ENCODE data around the gene SLC35E1.
"Not testable (repeated sequence)": the region's sequence is repeated elsewhere in the genome, so short reads cannot be mapped to it uniquely, and the experiment has no call there.

SLC35E1 gene

GRCh38 chr19:16562608-16563025 is 9.6 kb downstream of the SLC35E1 start:
- H3K4me3 ChIP-seq (ENCODE audit: low read depth, low read length): no peak overlapping the region
- TF ChIP-seq CTCF (IDR thresholded peaks at IDR 0.05; ENCODE audit: low read depth, low read length): no peak
- no peak for DNase-seq (ENCODE audit: low read depth, low spot score)
- in situ Hi-C loops (cut with HindIII; ENCODE audit: low sequenced_read_pairs): no loop called here

GRCh38 chr19:16561382-16561781 is 10.8 kb downstream of the SLC35E1 start:
- H3K4me3 ChIP-seq (ENCODE audit: low read depth, low read length): no peak overlapping the region
- TF ChIP-seq CTCF (IDR thresholded peaks at IDR 0.05; ENCODE audit: low read depth, low read length): no peak
- no peak for DNase-seq (ENCODE audit: low read depth, low spot score)
- in situ Hi-C loops (cut with HindIII; ENCODE audit: low sequenced_read_pairs): no loop called here

GRCh38 chr19:16559780-16560276 is 12.4 kb downstream of the SLC35E1 start:
- TF ChIP-seq CTCF (IDR thresholded peaks at IDR 0.05; ENCODE audit: low read depth, low read length): no peak
- no peak overlapping the region for H3K4me3 ChIP-seq (ENCODE audit: low read depth, low read length)
- peak; percentile 28 for DNase-seq (ENCODE audit: low read depth, low spot score)
- in situ Hi-C loops (cut with HindIII; ENCODE audit: low sequenced_read_pairs): no loop called here

- TF ChIP-seq CTCF (IDR thresholded peaks at IDR 0.05; ENCODE audit: low read depth, low read length): no peak
- in situ Hi-C loops (cut with HindIII; ENCODE audit: low sequenced_read_pairs): no loop called here
- H3K4me3 ChIP-seq (ENCODE audit: low read depth, low read length): no peak overlapping the region
- DNase-seq (ENCODE audit: low read depth, low spot score): no peak
Measured at GRCh38 chr19:16554776-16555175, 17.4 kb downstream of the SLC35E1 start.

GRCh38 chr19:16551902-16552301 is 20.3 kb downstream of the SLC35E1 start:
- in situ Hi-C loops (cut with HindIII; ENCODE audit: low sequenced_read_pairs); H3K4me3 ChIP-seq (ENCODE audit: low read depth, low read length); DNase-seq (ENCODE audit: low read depth, low spot score): not testable (repeated sequence)

GRCh38 chr19:16548956-16549355 is 23.3 kb downstream of the SLC35E1 start:
- TF ChIP-seq CTCF (IDR thresholded peaks at IDR 0.05; ENCODE audit: low read depth, low read length): no peak
- no peak overlapping the region for H3K4me3 ChIP-seq (ENCODE audit: low read depth, low read length)
- DNase-seq (ENCODE audit: low read depth, low spot score): no peak
- in situ Hi-C loops (cut with HindIII; ENCODE audit: low sequenced_read_pairs): no loop called here

GRCh38 chr19:16544473-16545231 is 27.6 kb downstream of the SLC35E1 start:
- TF ChIP-seq CTCF (IDR thresholded peaks at IDR 0.05; ENCODE audit: low read depth, low read length): no peak
- DNase-seq (ENCODE audit: low read depth, low spot score): no peak
- H3K4me3 ChIP-seq (ENCODE audit: low read depth, low read length): no peak overlapping the region
- in situ Hi-C loops (cut with HindIII; ENCODE audit: low sequenced_read_pairs): no loop called here

- H3K4me3 ChIP-seq (ENCODE audit: low read depth, low read length); DNase-seq (ENCODE audit: low read depth, low spot score); in situ Hi-C loops (cut with HindIII; ENCODE audit: low sequenced_read_pairs): not testable (repeated sequence)
Measured at GRCh38 chr19:16543734-16544133, 28.5 kb downstream of the SLC35E1 start.

Data from astrocyte of the spinal cord (primary cell).